MM.1S (cell line): Measurements from ENCODE around the gene C12orf50.

Source experiments
- CTCF ChIP-seq: fragments of 300-600 bp; sonication (generic); IDR thresholded peaks from 2 replicates; pipeline ENCODE4 v1.5.1; 2016; ENCODE audit warnings: antibody characterized with exemption, low read length, mixed read lengths
- EZH2 ChIP-seq: fragments of 300-600 bp; sonication (generic); optimal IDR thresholded peaks from 2 replicates; pipeline ENCODE3; 2017; ENCODE audit warnings: low read depth, mild to moderate bottlenecking, antibody characterized with exemption, low read length, mixed read lengths

GRCh38 chr12:88056571-88056970 is 27.4 kb upstream of the C12orf50 start:
- no peak for TF ChIP-seq CTCF
- no peak for TF ChIP-seq EZH2
